BLaER1 (cell line): ENCODE measurements around the gene CIB4.

Experiments used
- H3K27ac ChIP-seq: shearing (Covaris generic); formaldehyde crosslinking; 2 replicates; pipeline ENCODE4 v1.8.1; 2022
- H3K27me3 ChIP-seq: shearing (Covaris generic); formaldehyde crosslinking; 2 replicates; pipeline ENCODE4 v1.8.1; 2022
- H3K36me3 ChIP-seq: shearing (Covaris generic); formaldehyde crosslinking; 2 replicates; pipeline ENCODE4 v1.8.1; 2022
- H3K4me1 ChIP-seq: shearing (Covaris generic); formaldehyde crosslinking; 2 replicates; pipeline ENCODE4 v1.8.1; 2022
- H3K4me2 ChIP-seq: shearing (Covaris generic); formaldehyde crosslinking; 2 replicates; pipeline ENCODE4 v1.8.1; 2022
- H3K4me3 ChIP-seq: shearing (Covaris generic); formaldehyde crosslinking; 2 replicates; pipeline ENCODE4 v1.8.1; 2022
- H3K9ac ChIP-seq: shearing (Covaris generic); formaldehyde crosslinking; 2 replicates; pipeline ENCODE4 v1.8.1; 2022
- H3K9me3 ChIP-seq: shearing (Covaris generic); formaldehyde crosslinking; 2 replicates; pipeline ENCODE4 v1.8.1; 2022
- H4K20me1 ChIP-seq: shearing (Covaris generic); formaldehyde crosslinking; 2 replicates; pipeline ENCODE4 v1.8.1; 2022
- Cebpa-rat ChIP-seq: shearing (Covaris generic); IDR thresholded peaks from 2 replicates; pipeline ENCODE4 v1.8.1; 2022

CIB4 gene

GRCh38 chr2:26645762-26646161, 4.6 kb upstream of the CIB4 start:
- Histone ChIP-seq H3K9me3 (no peaks in the 10 kb centered on the region), H3K4me3 (no peak overlapping the region), H3K27me3 (no peaks in the 10 kb centered on the region), H3K27ac (no peak overlapping the region), H3K4me1 (peaks cover 21% of the 10 kb centered on the region), H4K20me1 (no peaks in the 10 kb centered on the region), H3K4me2 (no peak overlapping the region), H3K36me3 (no peaks in the 10 kb centered on the region), H3K9ac (no peak overlapping the region)
- no peak for TF ChIP-seq Cebpa-rat

GRCh38 chr2:26644188-26644835, 3.1 kb upstream of the CIB4 start:
- no peaks in the 10 kb centered on the region for H3K36me3 ChIP-seq
- H3K9ac ChIP-seq: no peak overlapping the region
- H3K27ac ChIP-seq: no peak overlapping the region
- H3K9me3 ChIP-seq: no peaks in the 10 kb centered on the region
- no peak overlapping the region for H3K4me2 ChIP-seq
- no peak for TF ChIP-seq Cebpa-rat
- H4K20me1 ChIP-seq: no peaks in the 10 kb centered on the region
- peaks cover 28% of the 10 kb centered on the region for H3K4me1 ChIP-seq
- H3K27me3 ChIP-seq: no peaks in the 10 kb centered on the region
- H3K4me3 ChIP-seq: no peak overlapping the region

GRCh38 chr2:26642429-26642828, 1.3 kb upstream of the CIB4 start:
- H3K4me1 ChIP-seq: peaks cover 31% of the 10 kb centered on the region
- H4K20me1 ChIP-seq: no peaks in the 10 kb centered on the region
- no peak overlapping the region for H3K4me2 ChIP-seq
- H3K9ac ChIP-seq: no peak overlapping the region
- no peaks in the 10 kb centered on the region for H3K36me3 ChIP-seq
- H3K27me3 ChIP-seq: no peaks in the 10 kb centered on the region
- H3K9me3 ChIP-seq: no peaks in the 10 kb centered on the region
- no peak overlapping the region for H3K4me3 ChIP-seq
- TF ChIP-seq Cebpa-rat: no peak
- no peak overlapping the region for H3K27ac ChIP-seq

- no peaks in the 10 kb centered on the region for H3K36me3 ChIP-seq
These were observed 828 bp downstream of the CIB4 start for GRCh38 chr2:26640331-26640745.

GRCh38 chr2:26639685-26640243, 1.4 kb downstream of the CIB4 start:
- Histone ChIP-seq H3K4me2 (no peak overlapping the region), H3K36me3 (no peaks in the 10 kb centered on the region), H3K27ac (no peak overlapping the region), H3K4me1 (peaks cover 16% of the 10 kb centered on the region), H3K9me3 (no peaks in the 10 kb centered on the region), H3K4me3 (no peak overlapping the region), H3K9ac (no peak overlapping the region), H3K27me3 (no peaks in the 10 kb centered on the region), H4K20me1 (no peaks in the 10 kb centered on the region)
- no peak for TF ChIP-seq Cebpa-rat

More at GRCh38 chr2:26640331-26640745, 828 bp downstream of the CIB4 start:
- peak overlapping the region; percentile 17 for H3K4me2 ChIP-seq
- H4K20me1 ChIP-seq: no peaks in the 10 kb centered on the region
- H3K27me3 ChIP-seq: no peaks in the 10 kb centered on the region
- no peak overlapping the region for H3K4me3 ChIP-seq
- TF ChIP-seq Cebpa-rat: no peak
- no peaks in the 10 kb centered on the region for H3K9me3 ChIP-seq
- H3K9ac ChIP-seq: no peak overlapping the region
- H3K4me1 ChIP-seq: peaks cover 16% of the 10 kb centered on the region
- no peak overlapping the region for H3K27ac ChIP-seq

- Histone ChIP-seq H3K4me1 (peaks cover 16% of the 10 kb centered on the region), H3K27ac (no peak overlapping the region)
These were observed 3.3 kb downstream of the CIB4 start for GRCh38 chr2:26637811-26638310.

GRCh38 chr2:26636935-26637334, 4.2 kb downstream of the CIB4 start:
- H3K9me3 ChIP-seq: no peaks in the 10 kb centered on the region
- no peaks in the 10 kb centered on the region for H3K27me3 ChIP-seq

More at GRCh38 chr2:26637811-26638310, 3.3 kb downstream of the CIB4 start:
- no peaks in the 10 kb centered on the region for H4K20me1 ChIP-seq
- no peak overlapping the region for H3K4me3 ChIP-seq
- no peaks in the 10 kb centered on the region for H3K27me3 ChIP-seq
- no peaks in the 10 kb centered on the region for H3K9me3 ChIP-seq
- peak overlapping the region; percentile 40 for H3K4me2 ChIP-seq
- H3K9ac ChIP-seq: no peak overlapping the region
- no peaks in the 10 kb centered on the region for H3K36me3 ChIP-seq
- TF ChIP-seq Cebpa-rat: no peak

GRCh38 chr2:26635401-26635800, 5.8 kb downstream of the CIB4 start:
- H4K20me1 ChIP-seq: no peaks in the 10 kb centered on the region
- H3K36me3 ChIP-seq: no peaks in the 10 kb centered on the region
- no peak overlapping the region for H3K27ac ChIP-seq
- H3K9ac ChIP-seq: no peak overlapping the region
- no peak for TF ChIP-seq Cebpa-rat
- H3K27me3 ChIP-seq: no peaks in the 10 kb centered on the region
- peaks cover 14% of the 10 kb centered on the region for H3K4me1 ChIP-seq
- H3K9me3 ChIP-seq: no peaks in the 10 kb centered on the region
- no peak overlapping the region for H3K4me3 ChIP-seq
- no peak overlapping the region for H3K4me2 ChIP-seq

More at GRCh38 chr2:26636935-26637334, 4.2 kb downstream of the CIB4 start:
- peaks cover 16% of the 10 kb centered on the region for H3K4me1 ChIP-seq
- H3K4me2 ChIP-seq: no peak overlapping the region
- no peak overlapping the region for H3K9ac ChIP-seq
- TF ChIP-seq Cebpa-rat: no peak
- H3K4me3 ChIP-seq: no peak overlapping the region
- H3K27ac ChIP-seq: no peak overlapping the region
- no peaks in the 10 kb centered on the region for H3K36me3 ChIP-seq
- no peaks in the 10 kb centered on the region for H4K20me1 ChIP-seq

- no peaks in the 10 kb centered on the region for H3K9me3 ChIP-seq
- no peak overlapping the region for H3K4me2 ChIP-seq
- H3K27me3 ChIP-seq: no peaks in the 10 kb centered on the region
These were observed 6.4 kb downstream of the CIB4 start for GRCh38 chr2:26634636-26635230.

GRCh38 chr2:26633993-26634595, 7.1 kb downstream of the CIB4 start:
- Histone ChIP-seq H3K27ac (no peak overlapping the region), H3K36me3 (no peaks in the 10 kb centered on the region), H4K20me1 (no peaks in the 10 kb centered on the region), H3K4me2 (no peak overlapping the region), H3K9me3 (no peaks in the 10 kb centered on the region), H3K4me1 (peaks cover 10% of the 10 kb centered on the region), H3K4me3 (no peak overlapping the region), H3K9ac (no peak overlapping the region), H3K27me3 (no peaks in the 10 kb centered on the region)
- TF ChIP-seq Cebpa-rat: no peak

More at GRCh38 chr2:26634636-26635230, 6.4 kb downstream of the CIB4 start:
- H4K20me1 ChIP-seq: no peaks in the 10 kb centered on the region
- no peaks in the 10 kb centered on the region for H3K36me3 ChIP-seq
- no peak overlapping the region for H3K27ac ChIP-seq
- H3K9ac ChIP-seq: no peak overlapping the region
- H3K4me1 ChIP-seq: peaks cover 10% of the 10 kb centered on the region
- no peak for TF ChIP-seq Cebpa-rat
- no peak overlapping the region for H3K4me3 ChIP-seq
